Endothelial cell of umbilical vein (primary cell): Measurements from ENCODE around the gene DDX10. TPM values are rescaled to one million over a fixed set of nuclear protein-coding genes. Genes with fewer than 3 reads are reported as not detected.

ENCODE experiments used
- BruUV-seq: library from RNA; stranded (reverse); fragments of 400-500 nt; replicated peaks from 2 replicates; lab custom pipeline; 2021; lab: Mats Ljungman, UMichigan
- CTCF ChIA-PET: fragments of 300-600, 350-600 bp; sonication (Branson Sonifier 250); formaldehyde crosslinking; loops from one replicate; lab custom pipeline; 2021; ENCODE audit warnings: antibody characterized with exemption, inconsistent platforms; lab: Charles Lee
- POLR2A ChIA-PET: fragments of 300-600, 350-600 bp; sonication (Branson Sonifier 250); formaldehyde crosslinking; loops from one replicate; lab custom pipeline; 2021; ENCODE audit warnings: antibody characterized with exemption, inconsistent platforms; lab: Charles Lee
- DNase-seq: peaks from one replicate; pipeline ENCODE4 v3.0.0-alpha.2; 2011; ENCODE audit warnings: low read depth, low spot score
- FAIRE-seq: peaks from 2 replicates; lab custom pipeline; 2011; peaks lifted over from hg19 to GRCh38; lab: Jason Lieb, UNC
- H2AFZ ChIP-seq: 2 replicates; pipeline ENCODE4 v1.6.0; 2012; ENCODE audit warnings: low read depth, low read length, control low read depth, inconsistent platforms
- H3K27ac ChIP-seq: 2 replicates; pipeline ENCODE4 v1.5.1; 2011; ENCODE audit warnings: low read depth, mild to moderate bottlenecking, control low read depth, low read length, moderate library complexity; ENCODE audit not compliant: insufficient read depth
- H3K27me3 ChIP-seq, 2 experiments: 2 replicates each; pipeline versions ENCODE4 v1.6.0 to v1.6.1; 2011; ENCODE audit warnings: low read length in 2 of 2, mixed read lengths in 1 of 2; ENCODE audit not compliant: control insufficient read depth in 2 of 2, insufficient read depth in 2 of 2
- H3K36me3 ChIP-seq, 2 experiments: 2 replicates in 1 of 2; 3 replicates in 1 of 2; pipeline ENCODE4 v1.5.1; 2011; ENCODE audit warnings: low read length in 2 of 2, mild to moderate bottlenecking in 1 of 2, moderate library complexity in 1 of 2; ENCODE audit not compliant: control insufficient read depth in 2 of 2, insufficient read depth in 2 of 2; ENCODE audit errors: extremely low read depth in 1 of 2
- H3K4me1 ChIP-seq: 3 replicates; pipeline ENCODE4 v1.5.1; 2011; ENCODE audit warnings: mild to moderate bottlenecking, low read length; ENCODE audit not compliant: control insufficient read depth, insufficient read depth; ENCODE audit errors: extremely low read depth
- H3K4me2 ChIP-seq: 2 replicates; pipeline ENCODE4 v1.6.1; 2011; ENCODE audit warnings: low read length, control low read depth, mixed read lengths; ENCODE audit not compliant: insufficient read depth
- H3K4me3 ChIP-seq, 3 experiments: fragments of 200-600 bp in 1 of 3; sonication (generic), shearing (Covaris generic) in 1 of 3; replicated peaks in 1 of 3; 2 replicates each; pipeline ENCODE4 v1.5.1; 2011 to 2016; ENCODE audit warnings: control low read depth in 3 of 3, low read length in 3 of 3, mild to moderate bottlenecking in 2 of 3, inconsistent platforms in 1 of 3, low read depth in 1 of 3, moderate library complexity in 1 of 3; ENCODE audit not compliant: insufficient read depth in 1 of 3
- H3K79me2 ChIP-seq: 2 replicates; pipeline ENCODE4 v1.6.0; 2012; ENCODE audit warnings: low read length, inconsistent platforms; ENCODE audit not compliant: control insufficient read depth, insufficient read depth
- H3K9ac ChIP-seq: replicated peaks from 2 replicates; pipeline ENCODE3; 2011; ENCODE audit warnings: low read length, control low read depth; ENCODE audit not compliant: insufficient read depth; ENCODE audit errors: extremely low read depth
- H3K9me1 ChIP-seq: replicated peaks from 3 replicates; pipeline ENCODE4 v1.6.0; 2011; ENCODE audit warnings: mild to moderate bottlenecking, low read length; ENCODE audit not compliant: control insufficient read depth, insufficient read depth; ENCODE audit errors: extremely low read depth
- H3K9me3 ChIP-seq: replicated peaks from 2 replicates; pipeline ENCODE4 v1.5.1; 2012; ENCODE audit warnings: low read length, inconsistent platforms; ENCODE audit not compliant: control insufficient read depth, insufficient read depth
- H4K20me1 ChIP-seq: replicated peaks from 2 replicates; pipeline ENCODE3; 2011; ENCODE audit warnings: mild to moderate bottlenecking, low read length; ENCODE audit not compliant: control insufficient read depth, insufficient read depth; ENCODE audit errors: extremely low read depth
- CTCF ChIP-seq, 2 donors: IDR thresholded peaks; 1 replicate in 1 of 2; 2 replicates in 1 of 2; pipeline ENCODE4 v1.5.1; 2011; ENCODE audit warnings: low read length in 2 of 2, mild to moderate bottlenecking in 2 of 2, moderate library complexity in 2 of 2, control low read depth in 1 of 2, inconsistent platforms in 1 of 2, low read depth in 1 of 2; ENCODE audit not compliant: insufficient read depth in 1 of 2; ENCODE audit errors: extremely low read depth in 1 of 2
- EZH2 ChIP-seq: IDR thresholded peaks from 2 replicates; pipeline ENCODE4 v1.6.1; 2012; ENCODE audit warnings: borderline replicate concordance, low read depth, mild to moderate bottlenecking, moderate library complexity, low read length, inconsistent platforms; ENCODE audit not compliant: severe bottlenecking
- FOS ChIP-seq: IDR thresholded peaks from 2 replicates; pipeline ENCODE4 v1.6.1; 2011; ENCODE audit warnings: mild to moderate bottlenecking, low read length, moderate library complexity, borderline replicate concordance; ENCODE audit not compliant: insufficient read depth
- GATA2 ChIP-seq: IDR thresholded peaks from 2 replicates; pipeline ENCODE4 v1.7.0; 2011; ENCODE audit warnings: low read depth, mild to moderate bottlenecking, moderate library complexity, mixed read lengths, low read length; ENCODE audit not compliant: insufficient read length, insufficient read depth
- JUN ChIP-seq: IDR thresholded peaks from 2 replicates; pipeline ENCODE4 v1.6.1; 2011; ENCODE audit warnings: borderline replicate concordance, low read depth; ENCODE audit not compliant: insufficient read length, insufficient read depth
- MAX ChIP-seq: IDR thresholded peaks from 2 replicates; pipeline ENCODE4 v1.6.1; 2011; ENCODE audit not compliant: insufficient read depth, insufficient read length
- MYC ChIP-seq: IDR thresholded peaks from one replicate; pipeline ENCODE4 v1.6.1; 2011; ENCODE audit warnings: mild to moderate bottlenecking, low read depth, low read length
- POLR2A ChIP-seq: IDR thresholded peaks from 2 replicates; pipeline ENCODE4 v1.6.1; 2012; ENCODE audit warnings: low read depth, mild to moderate bottlenecking, control low read depth, low read length
- POLR2AphosphoS5 ChIP-seq: IDR thresholded peaks from 2 replicates; pipeline ENCODE4 v1.6.1; 2012; ENCODE audit warnings: low read depth, mild to moderate bottlenecking, control low read depth, low read length, moderate library complexity; ENCODE audit not compliant: insufficient read depth
- dilution Hi-C: fragments of 300-500 bp; cut with MboI; formaldehyde crosslinking; loops from one replicate; pipeline ENCODE4 v1.15.0; 2019; ENCODE audit warnings: low sequenced_read_pairs; ENCODE audit not compliant: extremely low pct_ligation_motif_present
- intact Hi-C: fragments of 100-400 bp; cut with micrococcal nuclease; formaldehyde crosslinking; loops from one replicate; pipeline ENCODE4 v1.10.0; 2022
- polyA plus RNA-seq, 4 experiments: library from polyadenylated mRNA; depleted of rRNA in 3 of 4; stranded (reverse) in 3 of 4; unstranded in 1 of 4; fragments of >200 nt; gene quantifications; 2 replicates each; pipeline versions ENCODE4 v1.2.1 to v1.2.3, GENCODE V29; 2011 to 2012; ENCODE audit warnings: missing spikeins in 1 of 4
- total RNA-seq: library from RNA; stranded (reverse); gene quantifications from 2 replicates; pipeline ENCODE4 v1.2.3, GENCODE V29; 2021

Gene DDX10
- total and polyA plus RNA-seq, 2 donors (not counting 3 experiments of a cell fraction or from before 2014, with no cell fraction given): 29.8 to 35.2 TPM

GRCh38 chr11:108906329-108906728, 241.5 kb downstream of the DDX10 start:
- peak; percentile 95 for FAIRE-seq

More at GRCh38 chr11:108906329-108906728, 241.5 kb downstream of the DDX10 start:
- no peaks in the 10 kb centered on the region for H4K20me1 ChIP-seq
- peak overlapping the region; percentile 40 for H3K9ac ChIP-seq
- intact Hi-C loops: loop anchor here (1.0 kb wide), 4 partner anchors 10 to 127 kb away; no protein-coding TSS in a partner anchor
- H3K9me3 ChIP-seq: no peaks in the 10 kb centered on the region
- peak overlapping the region; percentile 84 for H3K4me2 ChIP-seq
- H3K9me1 ChIP-seq: no peaks in the 10 kb centered on the region
- DNase-seq: peak; percentile 97
- BruUV-seq: no TSS peak
- ChIA-PET CTCF (no interaction called here), POLR2A (no interaction called here)
- peak overlapping the region; percentile 71 for H3K27ac ChIP-seq
- H2AFZ ChIP-seq: no peak overlapping the region
- peaks cover 20% of the 10 kb centered on the region for H3K4me1 ChIP-seq
- peak overlapping the region in 1 of 3 experiments; percentile 14 for H3K4me3 ChIP-seq
- dilution Hi-C loops: no loop called here
- TF ChIP-seq EZH2 (no peak), FOS (peak; percentile 94), MYC (peak; percentile 68), MAX (no peak), CTCF (IDR thresholded peaks at IDR 0.05; ENCODE audit: extremely low read depth in 1 of 2, insufficient read depth in 1 of 2, low read depth in 1 of 2, low read length in 2 of 2) (no peak), POLR2AphosphoS5 (peak; percentile 98), JUN (peak; percentile 98), POLR2A (peak; percentile 86), GATA2 (peak; percentile 97)
- H3K27me3 ChIP-seq: no peaks in the 10 kb centered on the region
- H3K36me3 ChIP-seq: no peaks in the 10 kb centered on the region
- no peaks in the 10 kb centered on the region for H3K79me2 ChIP-seq
